Thoracic aorta (tissue), 2 donors: Measurements from ENCODE around the gene MLH3. TPM values are rescaled to one million over a fixed set of nuclear protein-coding genes. Genes with fewer than 3 reads are reported as not detected.

Experiments used
- ATAC-seq: fragments of 150-250 bp; one replicate; pipeline ENCODE4 v1.8.0; 2017; ENCODE audit warnings: low read depth; ENCODE audit not compliant: insufficient number of reproducible peaks, low FRiP score
- DNase-seq: peaks from one replicate; pipeline ENCODE4 v3.0.0-alpha.2; 2020; ENCODE audit warnings: low spot score
- H3K27ac ChIP-seq, 2 donors: fragments of 200-600 bp; sonication (generic); 1 replicate in 1 of 2; 2 replicates in 1 of 2; pipeline ENCODE4 v1.5.1; 2016; ENCODE audit warnings: mild to moderate bottlenecking in 2 of 2, moderate library complexity in 2 of 2
- H3K27me3 ChIP-seq: fragments of 200-600 bp; sonication (generic); replicated peaks from 2 replicates; pipeline ENCODE4 v1.6.0; 2016; ENCODE audit warnings: mild to moderate bottlenecking; ENCODE audit not compliant: insufficient read depth
- H3K36me3 ChIP-seq: fragments of 200-600 bp; sonication (generic); one replicate; pipeline ENCODE4 v1.5.1; 2016
- H3K4me1 ChIP-seq, 2 donors: fragments of 200-600 bp; sonication (generic); 1 replicate in 1 of 2; 2 replicates in 1 of 2; pipeline versions ENCODE4 v1.5.1 to v1.6.0; 2016; ENCODE audit warnings: low read depth in 2 of 2, mild to moderate bottlenecking in 1 of 2; ENCODE audit not compliant: control insufficient read depth in 1 of 2
- H3K4me3 ChIP-seq: fragments of 200-600 bp; sonication (generic); 2 replicates; pipeline ENCODE4 v1.5.1; 2016; ENCODE audit warnings: mild to moderate bottlenecking
- H3K9me3 ChIP-seq: fragments of 200-600 bp; sonication (generic); 2 replicates; pipeline ENCODE4 v1.5.1; 2016
- CTCF ChIP-seq: fragments of 200-600 bp; sonication (generic); IDR thresholded peaks from one replicate; pipeline ENCODE4 v1.5.1; 2019; ENCODE audit warnings: antibody characterized with exemption
- total RNA-seq, 2 donors: library from RNA; depleted of rRNA; stranded (reverse); fragments of >200 nt; gene quantifications; one replicate each; pipeline versions ENCODE4 v1.1.0 to v1.2.3, GENCODE V29; 2016

The MLH3 gene
- total RNA-seq, 2 donors from 2014 or later: 17.9 to 30.2 TPM

GRCh38 chr14:74983343-74983742 is 67.9 kb downstream of the MLH3 start:
- no peaks in the 10 kb centered on the region for H3K36me3 ChIP-seq
- H3K9me3 ChIP-seq: no peaks in the 10 kb centered on the region
- H3K4me1 ChIP-seq: peaks cover 29 to 68% of the 10 kb centered on the region in 2 donors
- no peak overlapping the region for H3K4me3 ChIP-seq
- no peak for DNase-seq
- no peaks in the 10 kb centered on the region for H3K27me3 ChIP-seq
- no peak for ATAC-seq
- no peak for TF ChIP-seq CTCF
- peak overlapping the region; percentile 90 to 96 for H3K27ac ChIP-seq

GRCh38 chr14:74982661-74983060 is 68.6 kb downstream of the MLH3 start:
- ATAC-seq (no peak), DNase-seq (no peak)
- no peak for TF ChIP-seq CTCF
- Histone ChIP-seq H3K9me3 (no peaks in the 10 kb centered on the region), H3K4me3 (no peak overlapping the region), H3K4me1 (peaks cover 29 to 75% of the 10 kb centered on the region in 2 donors), H3K27ac (peak overlapping the region; percentile 90 to 96), H3K36me3 (no peaks in the 10 kb centered on the region), H3K27me3 (no peaks in the 10 kb centered on the region)

GRCh38 chr14:74981833-74982232 is 69.4 kb downstream of the MLH3 start:
- Histone ChIP-seq H3K4me1 (peaks cover 29 to 75% of the 10 kb centered on the region in 2 donors), H3K27me3 (no peaks in the 10 kb centered on the region), H3K27ac (peak overlapping the region; percentile 90 to 96), H3K9me3 (no peaks in the 10 kb centered on the region), H3K4me3 (no peak overlapping the region), H3K36me3 (no peaks in the 10 kb centered on the region)
- TF ChIP-seq CTCF: no peak
- ATAC-seq (no peak), DNase-seq (no peak)

GRCh38 chr14:74981462-74981782 is 69.8 kb downstream of the MLH3 start:
- DNase-seq (no peak), ATAC-seq (no peak)
- H3K9me3 ChIP-seq: no peaks in the 10 kb centered on the region
- no peaks in the 10 kb centered on the region for H3K27me3 ChIP-seq
- H3K4me3 ChIP-seq: no peak overlapping the region
- peaks cover 29 to 75% of the 10 kb centered on the region in 2 donors for H3K4me1 ChIP-seq
- H3K27ac ChIP-seq: peak overlapping the region; percentile 90 to 96
- no peak for TF ChIP-seq CTCF
- H3K36me3 ChIP-seq: no peaks in the 10 kb centered on the region

GRCh38 chr14:74980731-74981461 is 70.4 kb downstream of the MLH3 start:
- TF ChIP-seq CTCF: no peak
- no peaks in the 10 kb centered on the region for H3K27me3 ChIP-seq
- H3K36me3 ChIP-seq: no peaks in the 10 kb centered on the region
- no peaks in the 10 kb centered on the region for H3K9me3 ChIP-seq
- ATAC-seq: peak; percentile 70
- H3K27ac ChIP-seq: peak overlapping the region; percentile 90 to 96
- DNase-seq: no peak
- H3K4me1 ChIP-seq: peaks cover 29 to 75% of the 10 kb centered on the region in 2 donors
- H3K4me3 ChIP-seq: no peak overlapping the region
